Fibroblast of the aortic adventitia (primary cell): Measurements from ENCODE around the gene DNAJA3. TPM values are rescaled to one million over a fixed set of nuclear protein-coding genes. Genes with fewer than 3 reads are reported as not detected.

Source experiments
- DNase-seq: peaks from one replicate; pipeline ENCODE4 v3.0.0-alpha.2; 2010; ENCODE audit warnings: low read depth
- H3K4me3 ChIP-seq: 2 replicates; pipeline ENCODE4 v1.5.1; 2011; ENCODE audit warnings: low read depth, mild to moderate bottlenecking, control low read depth, low read length, moderate library complexity
- total RNA-seq: library from RNA; depleted of rRNA; stranded (reverse); fragments of >200 nt; gene quantifications from 2 replicates; pipeline ENCODE4 v1.2.3, GENCODE V29; 2012; ENCODE audit warnings: low replicate concordance
- TF ChIP-seq, protein P1 (sequence below): IDR thresholded peaks from 2 replicates; pipeline ENCODE4 v1.5.1; 2011; ENCODE audit warnings: mild to moderate bottlenecking, low read length, control low read depth, inconsistent platforms; ENCODE audit not compliant: insufficient read depth

The DNAJA3 gene
- total RNA-seq, 1 donor, result 44.0 TPM

- DNase-seq, result no peak
- no peak overlapping the region for H3K4me3 ChIP-seq
- TF ChIP-seq, protein P1, sequence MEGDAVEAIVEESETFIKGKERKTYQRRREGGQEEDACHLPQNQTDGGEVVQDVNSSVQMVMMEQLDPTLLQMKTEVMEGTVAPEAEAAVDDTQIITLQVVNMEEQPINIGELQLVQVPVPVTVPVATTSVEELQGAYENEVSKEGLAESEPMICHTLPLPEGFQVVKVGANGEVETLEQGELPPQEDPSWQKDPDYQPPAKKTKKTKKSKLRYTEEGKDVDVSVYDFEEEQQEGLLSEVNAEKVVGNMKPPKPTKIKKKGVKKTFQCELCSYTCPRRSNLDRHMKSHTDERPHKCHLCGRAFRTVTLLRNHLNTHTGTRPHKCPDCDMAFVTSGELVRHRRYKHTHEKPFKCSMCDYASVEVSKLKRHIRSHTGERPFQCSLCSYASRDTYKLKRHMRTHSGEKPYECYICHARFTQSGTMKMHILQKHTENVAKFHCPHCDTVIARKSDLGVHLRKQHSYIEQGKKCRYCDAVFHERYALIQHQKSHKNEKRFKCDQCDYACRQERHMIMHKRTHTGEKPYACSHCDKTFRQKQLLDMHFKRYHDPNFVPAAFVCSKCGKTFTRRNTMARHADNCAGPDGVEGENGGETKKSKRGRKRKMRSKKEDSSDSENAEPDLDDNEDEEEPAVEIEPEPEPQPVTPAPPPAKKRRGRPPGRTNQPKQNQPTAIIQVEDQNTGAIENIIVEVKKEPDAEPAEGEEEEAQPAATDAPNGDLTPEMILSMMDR, result no peak
These were observed 5.4 kb downstream of the DNAJA3 start for GRCh38 chr16:4431023-4431422.

DNA sequence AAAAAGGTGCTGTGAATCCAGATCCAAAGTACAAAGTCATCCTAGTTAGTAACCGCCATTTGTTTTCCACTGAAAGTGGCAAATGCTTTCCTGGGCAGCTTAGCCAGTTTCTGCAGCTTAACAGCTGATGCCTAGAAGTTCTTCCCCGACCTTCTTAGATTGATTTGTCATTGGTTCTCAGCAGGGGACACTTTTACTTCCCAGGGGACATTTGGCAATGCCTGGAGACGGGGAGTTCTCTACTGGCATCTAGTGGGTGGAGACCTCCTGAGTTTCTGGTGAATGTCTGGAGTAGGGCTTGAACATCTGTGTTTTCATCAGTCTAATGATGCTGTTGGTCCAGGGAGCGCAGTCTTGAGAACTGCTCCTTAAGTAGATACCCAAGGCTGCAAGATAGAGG lies 7.6 kb downstream of the DNAJA3 start:
- TF ChIP-seq, protein P1, result no peak
- no peak overlapping the region for H3K4me3 ChIP-seq
- DNase-seq, result no peak

- TF ChIP-seq, protein P1, result no peak
- no peak for DNase-seq
- no peak overlapping the region for H3K4me3 ChIP-seq
These were observed 8.5 kb downstream of the DNAJA3 start for GRCh38 chr16:4433914-4434787.

DNA sequence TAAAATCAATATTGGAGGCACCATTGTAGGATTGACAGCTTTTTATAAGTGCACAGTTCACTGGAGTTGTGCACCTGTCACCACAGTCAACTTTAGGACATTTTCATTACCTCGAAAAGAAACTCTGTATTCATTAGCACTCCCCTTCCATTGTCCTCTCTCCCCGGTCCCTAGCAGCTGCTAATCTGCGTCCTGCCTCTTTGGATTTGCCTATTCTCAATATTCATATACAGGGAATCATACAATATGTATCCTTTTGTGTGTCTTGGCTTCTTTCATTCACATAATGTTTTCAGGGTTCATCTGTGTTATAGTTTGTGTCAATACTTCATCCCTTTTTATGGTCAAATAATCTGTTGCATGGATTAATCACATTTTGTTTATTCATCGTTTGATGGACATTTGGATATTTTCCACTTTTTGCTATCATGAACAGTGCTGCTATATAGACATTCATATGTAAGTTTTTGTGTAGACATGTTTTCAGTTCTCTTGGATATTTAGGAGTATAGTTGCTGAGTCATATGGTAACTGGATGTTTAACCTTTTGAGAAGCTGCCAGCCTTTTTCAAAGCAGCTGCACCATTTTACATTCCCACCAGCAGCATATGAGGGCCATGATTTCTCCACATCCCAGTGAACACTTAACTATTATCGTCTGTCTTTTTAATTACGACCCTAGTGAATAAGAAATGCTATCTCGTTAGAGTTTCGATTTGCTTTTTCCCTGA lies 9.8 kb downstream of the DNAJA3 start:
- TF ChIP-seq, protein P1, result no peak
- H3K4me3 ChIP-seq, result no peak overlapping the region
- DNase-seq, result peak; percentile 21

- TF ChIP-seq, protein P1, result no peak
- DNase-seq, result no peak
- no peak overlapping the region for H3K4me3 ChIP-seq
These were observed 11.7 kb downstream of the DNAJA3 start for GRCh38 chr16:4437366-4437765.

DNA sequence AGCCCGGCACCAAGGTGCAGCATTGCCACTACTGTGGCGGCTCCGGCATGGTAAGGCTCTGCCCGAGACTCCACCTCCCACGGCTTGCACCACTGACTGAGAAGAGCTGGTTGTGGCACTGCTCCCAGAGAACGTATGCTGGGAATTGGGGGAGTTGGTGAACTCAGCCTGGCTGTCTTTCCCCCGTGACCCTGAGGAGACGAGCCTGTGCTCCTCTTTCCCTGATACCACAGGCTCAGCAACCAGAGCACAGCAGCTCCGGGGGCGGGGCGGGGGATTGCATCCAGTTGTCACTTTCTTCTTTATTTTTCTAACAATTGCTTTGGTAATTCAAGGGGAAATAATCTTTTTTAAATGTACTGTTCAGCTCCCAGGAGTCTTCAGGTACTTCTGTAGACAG lies 16.7 kb downstream of the DNAJA3 start:
- no peak for DNase-seq
- H3K4me3 ChIP-seq, result no peak overlapping the region
- TF ChIP-seq, protein P1, result no peak
